PC-3 (cell line): ENCODE results near the gene CHGA.

Source experiments
- CTCF ChIP-seq: fragments of 300-600 bp; sonication (generic); conservative IDR thresholded peaks from 2 replicates; pipeline ENCODE4 v1.5.1; 2017; ENCODE audit warnings: antibody characterized with exemption, low read depth, mild to moderate bottlenecking, low read length
- EZH2 ChIP-seq: fragments of 300-600 bp; sonication (generic); IDR thresholded peaks from one replicate; pipeline ENCODE4 v1.6.1; 2017; ENCODE audit warnings: antibody characterized with exemption, mild to moderate bottlenecking, low read length; ENCODE audit not compliant: unreplicated experiment
- EZH2phosphoT487 ChIP-seq: fragments of 300-600 bp; sonication (generic); IDR thresholded peaks from 2 replicates; pipeline ENCODE4 v1.6.1; 2018; ENCODE audit warnings: mild to moderate bottlenecking, antibody characterized with exemption, low read length, borderline replicate concordance

DNA sequence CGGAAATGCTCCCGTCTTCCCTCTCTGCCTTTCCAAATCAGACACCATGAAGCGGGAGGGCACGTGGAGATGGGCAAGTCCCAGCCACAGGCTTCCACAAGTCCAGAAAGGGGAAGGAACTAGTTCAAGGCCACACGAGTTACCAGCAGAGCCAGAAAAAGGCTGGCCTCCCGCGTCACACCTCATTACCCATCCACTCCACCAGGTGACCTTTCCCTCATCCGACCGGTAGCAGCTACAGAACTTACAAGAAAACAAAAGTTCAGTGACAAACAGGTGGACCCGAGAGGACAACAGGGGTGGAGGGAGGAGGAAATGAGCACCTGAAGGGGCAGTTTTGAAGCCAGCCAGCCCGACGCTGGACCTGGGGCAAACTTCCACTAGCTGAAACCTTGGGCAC is 46.9 kb downstream of the CHGA start:
- TF ChIP-seq EZH2phosphoT487 (no peak), CTCF (no peak), EZH2 (no peak)
